A549 (cell line): ENCODE measurements around the gene NPFFR1.

Experiments used
- CEBPB ChIP-seq, 2 experiments: fragments of >200 bp in 1 of 2; sonication (Bioruptor Twin) in 1 of 2; formaldehyde crosslinking in 1 of 2; IDR thresholded peaks; 2 replicates each; pipeline ENCODE4 v1.6.1; 2012 to 2016
- CHD2 ChIP-seq: fragments of 150-350 bp; IDR thresholded peaks from 2 replicates; pipeline ENCODE4 v1.6.1; 2014; ENCODE audit warnings: low read length; ENCODE audit not compliant: partially characterized antibody
- CHD4 ChIP-seq: fragments of 200-600 bp; sonication (generic); IDR thresholded peaks from 2 replicates; pipeline ENCODE4 v1.6.1; 2016; ENCODE audit warnings: antibody characterized with exemption, mild to moderate bottlenecking, borderline replicate concordance
- HOXA7 ChIP-seq: fragments of 250-450 bp; sonication (Bioruptor Pico); IDR thresholded peaks from 2 replicates; pipeline ENCODE4 v1.5.0; 2020; ENCODE audit warnings: mild to moderate bottlenecking, moderate library complexity
- JUNB ChIP-seq: fragments of >200 bp; sonication (Bioruptor Twin); formaldehyde crosslinking; IDR thresholded peaks from 2 replicates; pipeline ENCODE4 v1.6.1; 2016
- NPAS2 ChIP-seq: fragments of 250-450 bp; sonication (Bioruptor Pico); IDR thresholded peaks from 2 replicates; pipeline ENCODE4 v1.8.0; 2022; ENCODE audit warnings: mild to moderate bottlenecking, moderate library complexity, borderline replicate concordance
- PHF8 ChIP-seq: fragments of 200-600 bp; sonication (generic); IDR thresholded peaks from 2 replicates; pipeline ENCODE4 v1.6.1; 2016; ENCODE audit warnings: low read depth, mild to moderate bottlenecking, antibody characterized with exemption, moderate library complexity, borderline replicate concordance
- RCOR1 ChIP-seq: fragments of 150-350 bp; IDR thresholded peaks from 2 replicates; pipeline ENCODE4 v1.6.1; 2014; ENCODE audit warnings: antibody characterized with exemption, low read length, low read depth
- TF ChIP-seq, protein P1 (sequence below): fragments of >200 bp; sonication (Bioruptor Twin); formaldehyde crosslinking; IDR thresholded peaks from 3 replicates; pipeline ENCODE4 v1.5.1; 2016

DNA sequence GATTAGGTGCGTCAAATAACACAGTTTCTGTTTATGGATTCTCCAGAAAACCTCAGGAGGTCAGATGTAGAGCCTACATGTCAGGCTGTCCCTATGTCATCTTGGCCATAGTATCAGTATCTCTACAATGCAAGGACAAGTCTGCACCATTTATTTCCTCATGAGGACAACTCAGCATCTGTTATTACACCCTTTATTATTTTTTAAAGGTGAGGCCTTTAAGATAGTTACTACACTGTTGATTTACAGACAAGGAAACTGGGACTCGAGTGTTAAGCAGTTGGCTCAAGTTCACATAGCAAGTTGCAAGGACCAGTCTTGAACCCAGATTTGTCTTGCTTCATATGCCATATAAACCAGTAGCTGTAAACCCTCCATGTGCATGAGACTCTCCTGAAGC is 27.3 kb downstream of the NPFFR1 start:
- TF ChIP-seq, protein P1, sequence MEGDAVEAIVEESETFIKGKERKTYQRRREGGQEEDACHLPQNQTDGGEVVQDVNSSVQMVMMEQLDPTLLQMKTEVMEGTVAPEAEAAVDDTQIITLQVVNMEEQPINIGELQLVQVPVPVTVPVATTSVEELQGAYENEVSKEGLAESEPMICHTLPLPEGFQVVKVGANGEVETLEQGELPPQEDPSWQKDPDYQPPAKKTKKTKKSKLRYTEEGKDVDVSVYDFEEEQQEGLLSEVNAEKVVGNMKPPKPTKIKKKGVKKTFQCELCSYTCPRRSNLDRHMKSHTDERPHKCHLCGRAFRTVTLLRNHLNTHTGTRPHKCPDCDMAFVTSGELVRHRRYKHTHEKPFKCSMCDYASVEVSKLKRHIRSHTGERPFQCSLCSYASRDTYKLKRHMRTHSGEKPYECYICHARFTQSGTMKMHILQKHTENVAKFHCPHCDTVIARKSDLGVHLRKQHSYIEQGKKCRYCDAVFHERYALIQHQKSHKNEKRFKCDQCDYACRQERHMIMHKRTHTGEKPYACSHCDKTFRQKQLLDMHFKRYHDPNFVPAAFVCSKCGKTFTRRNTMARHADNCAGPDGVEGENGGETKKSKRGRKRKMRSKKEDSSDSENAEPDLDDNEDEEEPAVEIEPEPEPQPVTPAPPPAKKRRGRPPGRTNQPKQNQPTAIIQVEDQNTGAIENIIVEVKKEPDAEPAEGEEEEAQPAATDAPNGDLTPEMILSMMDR, result no peak
- TF ChIP-seq CEBPB (IDR thresholded peaks at IDR 0.05), result no peak
- no peak for TF ChIP-seq JUNB
- TF ChIP-seq PHF8, result no peak
- no peak for TF ChIP-seq CHD4
- TF ChIP-seq HOXA7 (CRISPR knock-in tag), result no peak
- TF ChIP-seq NPAS2 (CRISPR knock-in tag), result no peak
- no peak for TF ChIP-seq CHD2
- TF ChIP-seq RCOR1, result no peak
